ENCODE data around the gene SAP30.

The SAP30 gene

DNA sequence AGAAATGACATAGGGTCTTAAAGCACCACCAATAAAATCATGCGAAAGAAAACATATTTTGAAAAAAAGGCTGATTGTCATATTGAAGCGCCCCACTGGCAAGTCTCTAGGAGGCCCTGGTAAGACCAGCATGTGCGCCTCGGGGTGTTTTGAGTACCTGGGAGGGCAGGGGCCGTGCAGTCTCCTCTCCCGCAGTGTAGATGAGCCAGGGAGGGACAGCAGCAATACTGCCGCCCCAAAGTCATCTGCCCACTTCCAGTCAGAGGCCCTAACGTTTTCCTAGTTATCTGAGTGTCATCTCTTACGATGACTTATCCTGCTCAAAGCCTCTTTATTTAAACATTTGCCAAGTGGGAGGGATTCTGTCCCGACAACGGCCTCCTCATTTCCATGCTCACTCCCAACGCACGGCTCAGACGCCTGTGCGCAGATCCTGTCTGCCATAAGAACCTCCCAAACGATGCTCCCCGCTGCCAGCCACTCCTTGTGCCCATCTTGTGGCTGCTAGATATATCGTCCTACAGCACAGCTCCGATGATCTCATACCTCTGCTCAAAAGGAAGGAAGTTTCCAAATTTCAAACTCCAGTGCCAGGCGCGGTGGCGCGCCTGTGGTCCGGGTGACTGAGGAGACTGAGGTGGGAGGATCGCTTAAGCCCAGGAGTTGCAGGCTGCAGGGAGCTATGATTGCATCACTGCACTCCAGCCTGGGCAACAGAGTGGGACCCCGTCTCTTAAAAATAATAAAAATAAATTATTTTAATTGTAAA, 45.3 kb downstream of the SAP30 start:
- no peak for DNase-seq

GRCh38 chr4:173417833-173418232, 47.1 kb downstream of the SAP30 start:
- no peak for DNase-seq

DNA sequence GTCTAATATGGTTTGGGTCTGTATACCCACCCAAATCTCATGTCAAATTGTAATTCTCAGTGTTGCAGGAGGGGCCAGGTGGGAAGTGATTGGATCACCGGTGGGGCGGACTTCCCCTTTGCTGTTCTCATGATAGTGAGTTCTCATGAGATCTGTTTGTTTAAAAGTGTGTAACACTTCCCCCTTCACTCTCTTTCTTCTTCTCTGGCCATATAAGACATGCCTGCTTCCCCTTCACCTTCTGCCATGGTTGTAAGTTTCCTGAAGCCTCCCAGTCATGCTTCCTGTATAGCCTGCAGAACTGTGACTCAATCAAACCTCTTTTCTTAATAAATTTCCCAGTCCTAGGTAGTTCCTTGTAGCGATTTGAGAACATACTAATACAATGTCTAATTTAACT, 47.9 kb downstream of the SAP30 start:
- DNase-seq = no peak

DNA sequence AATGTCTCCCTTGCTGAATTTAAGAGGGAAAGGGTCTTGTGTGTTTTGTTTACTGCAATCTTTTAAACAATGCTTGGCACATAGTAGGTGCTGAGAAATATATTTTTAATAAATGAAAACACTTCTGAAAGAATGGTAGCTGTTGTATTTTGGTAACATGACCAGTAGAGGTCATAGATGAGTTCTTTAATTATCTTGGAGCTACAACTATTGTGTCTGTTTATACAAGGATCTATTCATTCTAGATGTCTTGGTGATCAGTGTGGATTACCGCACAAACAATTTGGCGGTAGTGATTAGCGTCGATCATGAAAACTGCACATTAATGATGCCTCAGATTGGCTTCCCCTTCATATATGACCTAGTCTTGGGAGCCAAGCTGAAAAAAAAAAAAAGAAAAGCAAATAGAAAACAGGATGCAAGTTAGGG, 49.6 kb downstream of the SAP30 start:
- DNase-seq = no peak

DNA sequence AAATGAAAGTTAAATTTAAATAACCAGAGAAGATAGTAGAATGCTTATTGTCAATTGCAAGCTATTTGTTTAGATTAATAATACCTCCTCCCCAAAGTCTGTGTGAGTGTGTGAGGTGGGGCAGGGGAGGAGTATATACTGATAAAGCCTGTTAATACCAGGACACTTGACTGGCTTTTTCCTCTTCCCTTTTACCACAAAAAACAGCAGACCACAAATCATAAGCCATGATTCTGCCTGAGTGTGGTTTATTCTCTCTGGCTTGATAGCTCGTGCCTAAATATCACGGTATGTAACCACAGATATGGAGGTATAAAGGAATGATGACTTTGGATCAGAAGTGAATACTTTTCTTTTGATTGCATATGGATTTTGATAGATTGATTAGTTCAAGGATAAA, 50.0 kb downstream of the SAP30 start:
- DNase-seq = no peak

- no peak for DNase-seq
Observed at GRCh38 chr4:173424899-173425805, 54.4 kb downstream of the SAP30 start.

DNA sequence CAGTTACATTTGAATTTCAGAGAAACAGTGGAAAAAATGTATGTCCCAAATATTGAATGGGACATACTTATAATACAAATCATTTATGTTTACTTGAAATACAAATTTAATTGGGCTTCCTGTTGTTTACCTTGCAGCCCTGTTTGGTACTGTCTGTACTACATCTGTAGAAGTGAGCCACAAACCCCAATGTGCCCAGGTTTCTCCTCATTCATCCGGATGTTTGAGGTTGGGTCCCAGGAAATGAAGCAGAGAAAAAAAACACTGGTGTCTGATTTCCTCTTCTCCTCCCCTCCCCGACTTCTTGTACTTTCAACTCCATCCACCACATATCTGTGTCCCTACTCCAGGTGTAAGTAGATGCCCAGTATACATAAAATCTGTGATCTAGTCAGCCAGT, 55.3 kb downstream of the SAP30 start:
- DNase-seq = no peak

Measured in activated CD4-positive, alpha-beta T cell treated with anti-CD3 and anti-CD28 coated beads for 4 hours (primary cell).